ENCODE measurements around the gene SERINC4. TPM values are rescaled to one million over a fixed set of nuclear protein-coding genes. Genes with fewer than 3 reads are reported as not detected.

The SERINC4 gene
- polyA plus RNA-seq, 1 of the 3 experiments (the other 2 are of a cell fraction) = 0.05 TPM

- Histone ChIP-seq H3K27me3 (ENCODE audit: insufficient read depth) (no peaks in the 10 kb centered on the region), H3K9me3 (no peaks in the 10 kb centered on the region), H3K4me2 (peak within 1 kb of the TSS; percentile 96), H3K9ac (peak within 1 kb of the TSS; percentile 84), H2AFZ (ENCODE audit: low read depth) (peak within 1 kb of the TSS; percentile 83), H3K4me3 (ENCODE audit: low read depth in 2 of 2, low read length in 1 of 2) (peak within 1 kb of the TSS; percentile 90 to 94), H3K79me2 (ENCODE audit: insufficient read depth) (peaks cover 32% of the 10 kb centered on the region), H3K36me3 (replicated peaks in 1 of 2; ENCODE audit: control insufficient read depth in 1 of 2, insufficient read depth in 2 of 2, low read length in 1 of 2) (peaks cover 44 to 50% of the 10 kb centered on the region in 2 experiments), H3K27ac (ENCODE audit: low read depth in 2 of 2, low read length in 1 of 2) (peak within 1 kb of the TSS; percentile 71 to 92), H4K20me1 (ENCODE audit: insufficient read depth) (peaks cover 10% of the 10 kb centered on the region; the same call in 1 of the 2 replicates), H3K9me2 (no peaks in the 10 kb centered on the region), H3K4me1 (ENCODE audit: control insufficient read depth in 1 of 2, insufficient read depth in 2 of 2, low read depth in 1 of 2, low read length in 1 of 2) (peaks cover 0 to 13% of the 10 kb centered on the region in 2 experiments), H3F3A (replicated peaks; ENCODE audit: insufficient read depth) (peaks cover 44% of the 10 kb centered on the region)
- TF ChIP-seq FOSL2 (IDR thresholded peaks at IDR 0.05; ENCODE audit: borderline replicate concordance, low read depth) (no peak), YY1 (IDR thresholded peaks at IDR 0.05; ENCODE audit: low read depth) (peak; percentile 89), EP300 (IDR thresholded peaks at IDR 0.05; ENCODE audit: borderline replicate concordance in 1 of 2, low read depth in 1 of 2, low read length in 1 of 2) (peak in 1 of 2 experiments; percentile 42; a peak in 1 of 4 replicates), FOXM1 (IDR thresholded peaks at IDR 0.05; ENCODE audit: low read depth) (no peak), GABPA (IDR thresholded peaks at IDR 0.05; ENCODE audit: low read depth) (peak; percentile 87), MEF2A (IDR thresholded peaks at IDR 0.05; ENCODE audit: borderline replicate concordance, low read depth) (no peak), ELF1 (IDR thresholded peaks at IDR 0.05) (peak; percentile 86), USF1 (IDR thresholded peaks at IDR 0.05; ENCODE audit: borderline replicate concordance, low read depth) (no peak), TAF1 (IDR thresholded peaks at IDR 0.05; ENCODE audit: borderline replicate concordance, low read depth, low read length) (peak; percentile 85; the same call in 1 of the 2 replicates), SIN3A (IDR thresholded peaks at IDR 0.05; ENCODE audit: borderline replicate concordance, low read depth, low read length) (peak; percentile 81), POLR2AphosphoS5 (IDR thresholded peaks at IDR 0.05; ENCODE audit: low read depth, low read length) (peak; percentile 95), USF2 (IDR thresholded peaks at IDR 0.05; ENCODE audit: borderline replicate concordance, low read depth, low read length) (no peak), CHD2 (IDR thresholded peaks at IDR 0.05; ENCODE audit: low read length, partially characterized antibody) (no peak), CTCF (IDR thresholded peaks at IDR 0.05) (no peak), NFIC (IDR thresholded peaks at IDR 0.05; ENCODE audit: borderline replicate concordance) (no peak), PBX3 (IDR thresholded peaks at IDR 0.05) (peak; percentile 14; the same call in 1 of the 2 replicates), MXI1 (IDR thresholded peaks at IDR 0.05; ENCODE audit: low read depth, low read length) (peak; percentile 94), MAX (IDR thresholded peaks at IDR 0.05; ENCODE audit: low read depth) (peak; percentile 93), REST (IDR thresholded peaks at IDR 0.05; ENCODE audit: low read depth, low read length) (no peak), TCF12 (IDR thresholded peaks at IDR 0.05) (no peak)
- DNase-seq = peak; percentile 91
- WGBS (ENCODE audit: low lambda C conversion rate) = 13% methylated on average over 44 of the region's 44 CpGs
- CTCF ChIA-PET = interaction anchor here (0.6 to 1.1 kb wide), 2 partner anchors 9 to 31 kb away, joined by 3 to 4 read pairs; no protein-coding TSS in a partner anchor
- POLR2A ChIA-PET = interaction anchor here (0.5 to 2.2 kb wide), 6 partner anchors 9 to 54 kb away, joined by 3 to 14 read pairs (median 4); partner anchors contain the start of genes MFAP1 and PDIA3
These were observed 494 bp upstream of the SERINC4 start, which contains the start of gene HYPK for GRCh38 chr15:43800286-43801141. Gene HYPK, plus strand, starts transcription at chr15:43800599. Its CDS starts 24 bp downstream, at chr15:43800623.
